Medulla oblongata (tissue), 1 donor: ENCODE results near the gene BANP.
A peak's percentile ranks its signal among the peaks of the same experiment; 100 is the strongest.
"Not testable (repeated sequence)": the region's sequence is repeated elsewhere in the genome, so short reads cannot be mapped to it uniquely, and the experiment has no call there.

Source experiments
- DNase-seq: peaks from one replicate; pipeline ENCODE4 v3.0.0-alpha.2; 2015; ENCODE audit errors: extremely low spot score

The BANP gene

DNA sequence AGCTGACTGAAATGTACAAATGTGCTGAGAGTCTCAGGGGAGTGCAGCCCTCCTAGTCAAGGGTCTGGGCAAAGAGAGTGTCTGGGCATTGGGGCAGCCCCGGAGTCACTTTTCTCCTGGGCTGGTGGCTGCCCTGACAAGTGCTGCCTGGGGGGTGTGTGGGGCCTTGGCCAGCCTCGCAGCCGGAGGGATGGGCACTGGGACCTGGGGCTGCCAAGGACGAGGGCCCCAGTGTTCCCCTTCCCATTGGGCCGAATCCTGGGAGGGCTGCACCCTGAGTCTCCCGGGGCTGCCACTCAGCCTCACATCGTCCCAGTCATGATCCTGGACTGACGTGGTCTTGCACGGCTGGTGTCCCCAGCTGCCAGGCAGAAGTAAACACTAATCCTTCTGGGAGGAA is 132.3 kb downstream of the BANP start:
- no peak for DNase-seq

DNA sequence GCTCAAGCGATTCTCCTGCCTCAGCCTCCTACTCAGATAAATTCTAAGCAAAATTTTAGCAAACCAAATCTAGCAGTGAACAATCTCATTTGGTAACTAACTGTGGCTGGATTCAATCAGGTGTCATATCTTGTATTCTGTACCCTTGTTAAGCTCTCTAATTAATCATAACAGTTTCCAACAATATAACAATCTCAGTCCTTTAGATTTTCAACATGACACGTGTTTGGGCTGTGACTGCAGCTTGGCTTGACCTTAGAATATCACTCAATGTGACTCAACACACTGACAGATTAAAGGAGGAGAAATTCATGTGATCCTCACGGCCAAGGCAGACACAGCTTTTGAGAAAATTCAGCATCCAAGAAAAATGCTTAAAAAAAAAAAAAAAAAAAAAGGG is 133.6 kb downstream of the BANP start:
- no peak for DNase-seq

- no peak for DNase-seq
Measured at GRCh38 chr16:88086571-88087516, 135.6 kb downstream of the BANP start.

DNA sequence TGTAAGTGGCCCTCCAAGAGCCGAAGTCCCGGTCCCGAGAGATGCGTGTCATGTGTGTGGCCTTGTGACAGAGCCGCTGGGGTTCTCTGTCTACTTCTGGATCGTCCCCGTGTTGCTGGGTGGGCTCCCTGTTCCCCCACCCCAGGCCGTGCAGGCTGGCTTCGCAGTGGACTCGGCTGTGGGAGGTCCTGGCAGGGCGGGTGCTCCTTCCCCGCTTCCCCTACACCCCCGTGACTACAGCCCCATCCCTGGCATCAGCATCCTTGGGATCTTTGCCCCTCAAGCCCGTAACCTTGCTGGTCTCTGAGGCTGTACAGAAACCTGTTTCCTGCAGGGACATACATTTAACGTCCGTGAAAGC is 136.3 kb downstream of the BANP start:
- DNase-seq, result no peak

GRCh38 chr16:88088161-88088581 is 136.9 kb downstream of the BANP start:
- no peak for DNase-seq

DNA sequence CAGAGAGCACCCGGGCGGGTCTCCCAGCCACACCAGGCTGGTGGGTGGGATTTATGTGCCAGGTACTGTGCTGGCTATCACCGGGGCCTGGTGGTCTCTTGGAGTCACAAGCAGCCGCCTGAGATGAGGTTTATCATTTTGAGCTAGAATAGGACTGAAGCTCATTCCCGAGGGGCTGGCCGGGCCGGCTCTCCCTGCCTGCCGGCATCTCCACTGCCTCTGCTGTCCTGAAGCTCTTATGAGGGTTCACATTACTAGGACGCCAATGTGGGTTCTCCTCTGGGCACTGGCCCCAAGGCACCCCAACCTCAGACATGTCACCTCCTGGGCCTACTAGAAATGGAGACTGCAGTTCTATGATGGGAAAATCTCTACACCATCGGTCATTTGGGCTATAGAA is 137.4 kb downstream of the BANP start:
- DNase-seq, result not testable (repeated sequence)

DNA sequence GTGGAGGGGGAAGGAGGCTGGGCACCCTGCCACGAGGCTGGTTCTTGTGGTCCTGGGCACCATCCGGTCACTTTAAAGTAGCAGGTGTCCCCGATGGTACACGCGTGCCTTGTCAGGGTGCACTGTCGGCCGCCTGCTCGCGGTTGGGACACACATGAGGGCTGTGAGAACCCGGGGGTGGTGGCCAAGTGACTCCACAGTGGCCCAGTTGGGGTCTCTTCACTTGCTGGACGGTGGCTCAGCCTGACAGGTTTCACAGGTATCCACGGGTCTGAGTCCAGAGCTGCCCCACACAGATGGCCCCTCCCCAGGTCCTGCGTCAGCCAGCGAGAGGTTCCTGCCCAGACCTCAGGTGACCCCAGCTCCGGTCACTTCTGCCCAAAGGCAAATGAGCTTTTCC is 137.8 kb downstream of the BANP start:
- DNase-seq, result not testable (repeated sequence)

DNA sequence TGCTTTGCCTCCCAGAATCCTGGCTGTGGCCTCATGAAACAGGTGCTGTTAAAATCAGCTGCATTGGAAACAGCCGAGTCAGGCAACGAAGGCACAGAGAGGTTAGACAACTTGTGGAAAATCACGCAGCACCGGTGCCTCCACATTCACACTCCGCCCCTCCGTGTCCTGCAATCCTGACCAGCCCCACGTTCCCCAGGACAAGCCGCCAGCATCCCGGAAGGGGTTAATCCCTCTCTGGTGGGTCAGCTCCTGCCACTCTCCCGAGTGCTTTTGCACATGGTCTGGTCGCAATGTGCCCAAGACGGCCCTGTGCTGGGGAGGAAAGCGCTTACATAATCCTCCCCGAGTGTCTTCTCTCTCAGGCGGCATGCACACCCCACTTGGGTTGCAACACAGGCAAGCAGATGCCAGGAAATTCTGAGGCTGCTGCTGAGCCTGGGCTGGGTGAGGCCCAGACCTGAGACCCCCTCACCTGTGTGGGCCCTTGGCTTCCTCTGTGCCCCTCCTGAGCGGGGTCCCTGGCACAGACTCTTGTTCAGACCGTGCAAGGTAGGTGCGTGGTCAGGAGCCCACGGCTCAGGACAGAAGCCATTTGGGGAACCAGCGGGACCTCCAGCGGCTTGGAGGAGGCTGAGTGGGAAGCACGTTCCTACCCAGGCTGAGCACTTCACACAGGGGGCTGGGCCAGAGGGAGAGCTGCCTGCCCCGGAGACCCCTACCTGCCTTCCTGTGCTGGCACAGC is 138.6 kb downstream of the BANP start:
- peak; percentile 32 for DNase-seq

DNA sequence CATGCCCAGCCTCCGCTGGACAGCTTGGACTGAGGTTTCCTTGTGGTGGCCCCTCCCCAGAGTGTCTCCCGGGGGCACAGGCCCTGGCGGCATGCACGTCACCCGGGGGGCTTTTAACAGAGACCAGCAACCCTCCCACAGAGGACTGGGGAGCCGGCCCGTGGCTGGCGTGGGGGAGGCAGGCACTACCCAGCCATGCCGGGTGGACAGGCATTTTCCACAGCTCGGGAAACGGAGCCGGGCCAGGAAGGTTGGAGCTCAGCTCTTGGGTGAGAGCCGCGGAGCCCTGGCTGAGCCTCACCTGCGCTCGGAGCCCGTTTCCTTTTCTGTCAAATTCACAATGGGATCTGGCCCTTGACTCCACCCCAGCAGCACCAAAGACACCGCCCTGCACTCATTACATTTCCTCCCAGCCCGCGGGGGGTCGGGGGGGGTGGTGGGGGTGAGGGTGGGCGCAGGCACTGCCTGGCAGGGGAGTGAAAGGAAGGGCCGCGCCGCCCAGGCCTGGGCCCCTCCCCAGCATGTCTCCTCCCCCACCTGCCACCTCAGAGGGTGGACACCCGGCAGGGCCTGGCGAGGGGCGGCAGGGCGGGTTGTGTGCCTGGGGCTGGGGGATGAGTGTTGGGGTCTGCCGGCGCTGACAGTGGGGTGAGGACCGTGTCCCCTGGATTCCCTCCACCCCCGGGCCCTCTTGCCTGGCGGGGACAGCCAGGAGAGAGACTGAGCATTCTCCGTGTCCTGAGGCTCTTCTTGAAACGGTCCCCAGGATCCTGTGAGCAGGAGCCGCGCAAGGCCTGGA is 139.3 kb downstream of the BANP start:
- not testable (repeated sequence) for DNase-seq

DNA sequence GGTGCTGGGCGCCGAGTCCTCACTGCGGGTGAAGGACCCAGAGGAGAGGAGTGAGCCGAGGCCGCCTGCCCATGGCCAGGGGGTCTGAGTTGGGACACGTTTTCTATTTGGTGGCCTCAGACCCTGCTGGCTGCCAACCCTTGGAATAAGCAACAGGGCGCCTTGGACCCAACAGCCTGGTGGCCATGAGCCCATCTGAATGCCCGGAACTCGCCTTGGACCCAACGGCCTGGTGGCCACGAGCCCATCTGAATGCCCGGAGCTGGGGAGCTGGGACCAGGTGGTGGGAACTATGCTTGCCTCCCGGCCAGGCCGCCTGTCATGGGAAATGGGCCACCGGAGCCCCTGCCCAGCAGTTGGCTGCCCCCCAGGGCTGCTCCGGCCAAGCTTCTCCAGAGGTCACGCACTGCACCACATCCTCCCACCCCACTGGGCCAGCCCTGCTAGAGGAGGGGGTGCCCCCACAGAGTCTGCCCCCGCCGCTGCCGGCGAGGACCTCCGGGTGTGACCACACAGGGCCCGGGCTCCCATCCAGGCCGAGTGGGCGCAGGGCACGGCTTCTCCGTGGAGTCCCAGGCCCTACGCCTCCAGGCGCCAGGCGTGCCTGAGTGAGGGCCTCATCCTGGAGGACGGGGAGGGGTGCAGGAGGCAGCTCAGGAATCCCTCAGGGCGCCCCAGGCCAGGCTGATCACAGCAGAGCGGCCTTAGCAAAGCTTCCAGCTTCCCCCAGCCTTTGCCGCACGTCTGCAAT is 140.2 kb downstream of the BANP start:
- DNase-seq, result not testable (repeated sequence)

DNA sequence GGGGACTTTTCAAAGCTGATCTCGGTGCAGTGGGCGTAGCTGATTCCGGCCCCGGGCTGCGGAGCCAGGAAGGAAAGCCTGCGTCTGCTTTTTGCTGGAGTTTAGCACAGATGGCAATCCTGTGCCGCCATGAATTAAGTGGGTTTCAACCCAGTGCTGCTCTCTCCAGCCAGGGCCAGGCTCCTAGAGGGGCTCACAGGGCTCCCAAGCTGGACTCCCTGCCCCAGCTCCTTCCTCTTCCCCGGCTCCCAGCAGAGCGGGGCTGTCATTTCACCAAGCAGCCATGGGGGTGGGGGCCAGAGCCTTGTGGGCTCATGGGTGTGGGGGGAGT is 140.7 kb downstream of the BANP start:
- not testable (repeated sequence) for DNase-seq

GRCh38 chr16:88092791-88093555 is 141.7 kb downstream of the BANP start:
- DNase-seq, result not testable (repeated sequence)

- not testable (repeated sequence) for DNase-seq
Measured at GRCh38 chr16:88093556-88094252, 142.5 kb downstream of the BANP start.

GRCh38 chr16:88094253-88094575 is 143.0 kb downstream of the BANP start:
- DNase-seq, result not testable (repeated sequence)

DNA sequence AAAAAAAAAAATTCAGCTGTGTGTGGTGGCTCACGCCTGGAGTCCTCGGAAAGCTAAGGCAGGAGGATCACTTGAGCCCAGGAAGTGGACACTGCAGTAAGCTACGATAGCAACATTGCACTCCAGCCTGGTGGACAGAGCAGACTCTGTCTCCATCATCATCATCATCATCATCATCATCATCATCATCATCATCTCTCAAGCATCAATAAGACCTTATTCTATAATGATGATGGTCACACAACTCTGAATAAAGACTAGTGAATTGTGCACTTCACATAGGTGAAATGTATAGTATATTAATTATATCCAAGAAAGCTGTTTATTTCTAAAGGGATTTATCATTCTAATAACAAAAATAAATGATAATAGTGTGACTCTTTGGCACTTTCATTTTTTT is 143.7 kb downstream of the BANP start:
- DNase-seq, result not testable (repeated sequence)

DNA sequence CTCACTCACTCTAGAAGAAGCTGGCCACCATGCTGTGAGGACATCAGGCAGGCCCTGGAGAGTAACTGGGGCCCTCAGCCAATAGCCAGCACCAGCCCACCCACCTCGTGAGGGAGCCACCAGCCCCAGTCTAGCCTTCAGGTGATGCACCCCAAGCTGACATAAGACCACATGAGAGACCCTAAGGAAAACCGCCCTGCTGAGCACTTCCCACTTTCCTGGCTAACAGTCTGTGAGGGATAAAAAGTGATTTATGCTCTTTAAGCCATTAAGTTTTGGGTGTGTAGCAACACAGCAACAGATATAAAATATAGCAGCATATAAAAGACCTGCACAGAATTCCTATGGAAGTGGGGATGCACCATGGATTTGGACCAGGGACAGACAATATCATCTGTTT is 145.4 kb downstream of the BANP start:
- DNase-seq, result not testable (repeated sequence)

- not testable (repeated sequence) for DNase-seq
Measured at GRCh38 chr16:88098731-88099562, 147.7 kb downstream of the BANP start.

DNA sequence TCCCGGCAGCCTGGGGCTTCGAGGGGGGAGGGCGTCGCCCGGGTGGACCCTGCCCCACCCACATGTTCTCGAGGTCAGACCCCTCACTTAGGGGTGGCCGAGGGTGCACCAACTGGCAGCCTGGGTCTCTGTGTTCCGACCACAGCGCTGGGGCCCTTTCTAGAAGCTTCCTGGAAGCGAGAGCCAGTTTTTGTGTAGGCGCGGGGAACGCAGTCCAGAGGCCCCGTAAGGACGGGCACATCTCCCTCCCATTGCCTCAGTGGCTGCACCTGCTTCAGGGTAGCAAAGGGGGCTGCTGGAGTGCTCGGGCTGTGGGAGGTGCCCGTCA is 148.3 kb downstream of the BANP start:
- no peak for DNase-seq

GRCh38 chr16:88099956-88100355 is 148.7 kb downstream of the BANP start:
- DNase-seq, result not testable (repeated sequence)
